GM21737 (cell line): Measurements from ENCODE around the gene OR52H1.
"Not testable (repeated sequence)": the region's sequence is repeated elsewhere in the genome, so short reads cannot be mapped to it uniquely, and the experiment has no call there.

ENCODE experiments used
- ATAC-seq: cut with Tn5 transposase; IDR thresholded peaks from one replicate; pipeline ENCODE4 v1.9.1; 2021; ENCODE audit warnings: mild to moderate bottlenecking, moderate library complexity; ENCODE audit not compliant: unreplicated experiment

OR52H1 gene

DNA sequence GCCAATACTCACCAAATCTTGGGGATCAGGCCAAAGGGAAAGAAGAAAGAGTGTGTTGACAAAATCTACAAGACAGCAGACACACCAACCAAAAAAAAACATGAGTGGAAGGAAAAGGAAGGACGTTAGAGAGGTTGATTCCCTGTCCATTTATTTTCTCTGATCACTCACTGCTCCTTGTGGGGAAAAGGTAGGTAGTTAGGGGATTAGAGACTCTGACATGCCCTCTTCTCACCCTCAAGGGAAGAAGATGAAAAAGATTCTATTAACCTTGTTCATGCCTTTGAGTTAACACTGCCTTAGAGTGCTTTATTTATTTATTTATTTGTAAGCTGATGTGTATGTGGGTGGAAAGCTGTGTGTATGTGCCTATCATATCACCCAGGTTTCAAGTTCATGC, at the start of gene OR52H1:
OR52H1 (minus strand) TSS at position 101 of the 400 bp plus-strand sequence. CDS start 3,035 bp downstream, outside the sequence.
- no peak for ATAC-seq

DNA sequence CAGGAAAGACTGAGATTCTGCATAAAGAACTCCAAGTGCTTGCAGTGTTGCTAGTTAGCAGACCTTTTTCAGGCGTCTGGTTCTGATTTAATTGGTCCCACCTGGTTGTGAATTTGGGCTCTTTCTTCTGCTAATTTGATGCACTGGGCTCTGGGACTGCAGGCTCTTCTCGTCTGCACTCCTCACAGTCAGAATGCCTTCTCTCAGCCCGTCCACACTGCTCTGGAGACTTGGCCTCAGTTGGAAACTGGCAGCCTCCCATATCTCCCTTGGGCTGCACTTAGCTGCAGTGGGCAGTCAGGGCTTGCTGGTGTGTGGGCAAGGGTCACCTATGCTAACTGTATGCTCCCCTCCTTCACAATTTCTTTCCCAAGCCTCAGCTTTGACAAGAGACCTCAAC, 49.6 kb upstream of the OR52H1 start:
- no peak for ATAC-seq

DNA sequence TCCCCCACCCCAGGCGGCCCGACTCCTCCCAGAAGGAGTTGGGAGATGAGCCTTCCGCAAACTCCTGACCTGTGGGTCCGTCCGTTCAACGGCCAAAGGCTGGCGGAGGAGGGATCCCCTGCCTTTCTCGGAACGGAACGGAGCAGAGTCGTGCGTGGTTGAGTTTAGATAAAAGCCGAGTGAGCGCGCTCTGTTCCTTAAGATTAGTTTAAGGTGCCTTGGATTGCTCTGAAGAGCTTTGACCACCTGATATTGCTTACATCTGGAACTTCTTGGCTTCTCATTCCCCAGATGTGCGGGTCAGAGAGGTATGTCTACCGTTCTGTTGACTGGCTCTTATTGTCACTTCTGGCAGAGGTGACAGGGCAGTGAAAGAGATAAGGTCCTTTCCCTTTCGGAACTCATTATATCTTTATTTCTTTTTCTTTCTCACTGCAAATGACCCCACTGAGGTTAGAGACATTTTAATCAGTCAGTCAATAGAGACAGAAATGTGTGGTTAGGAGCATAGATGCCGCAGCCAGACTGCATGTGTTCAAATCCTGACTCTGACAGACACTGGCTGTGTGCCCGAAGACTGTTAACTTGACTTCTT, 48.4 kb upstream of the OR52H1 start, which contains the start of gene TRIM6:
TRIM6 (plus strand) TSS at position 31 of the 595 bp plus-strand sequence; CDS start at position 292, 261 bp downstream.
- no peak for ATAC-seq

DNA sequence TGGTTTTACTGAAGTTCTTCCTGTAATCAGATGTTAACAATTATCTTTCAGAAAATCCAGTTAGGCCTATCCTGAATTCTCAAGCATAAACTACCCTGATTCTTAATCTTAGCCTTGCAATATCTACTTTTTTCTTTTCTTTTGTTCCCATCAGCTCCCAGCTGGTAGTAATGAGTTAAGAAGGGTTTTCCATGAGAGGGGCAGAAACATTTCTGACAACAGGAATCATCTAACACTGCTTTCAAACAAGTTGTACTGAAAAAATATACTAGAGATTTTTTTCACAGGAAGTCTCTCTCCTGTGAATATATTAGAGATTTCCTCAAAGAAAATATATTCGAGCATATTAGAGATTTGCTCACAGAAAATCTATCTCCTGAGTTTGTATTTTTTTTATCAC, 44.8 kb upstream of the OR52H1 start:
- ATAC-seq = no peak

DNA sequence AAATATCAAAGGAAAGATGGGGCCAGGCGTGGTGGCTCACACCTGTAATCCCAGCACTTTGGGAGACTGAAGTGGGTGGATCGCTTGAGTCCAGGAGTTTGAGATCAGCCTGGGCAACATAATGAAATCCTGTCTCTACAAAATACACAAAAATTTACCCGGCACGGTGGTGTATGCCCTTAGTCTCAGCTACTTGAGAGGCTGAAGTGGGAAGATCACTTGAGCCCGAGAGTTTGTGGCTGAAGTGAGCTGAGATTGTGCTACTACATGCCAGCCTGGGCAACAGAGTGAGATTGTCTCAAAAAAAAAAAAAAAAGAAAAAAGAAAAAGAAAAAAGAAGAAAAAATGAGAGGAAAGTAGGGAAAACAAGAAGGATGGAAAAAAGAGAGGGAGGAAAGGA, 44.3 kb upstream of the OR52H1 start:
- no peak for ATAC-seq

DNA sequence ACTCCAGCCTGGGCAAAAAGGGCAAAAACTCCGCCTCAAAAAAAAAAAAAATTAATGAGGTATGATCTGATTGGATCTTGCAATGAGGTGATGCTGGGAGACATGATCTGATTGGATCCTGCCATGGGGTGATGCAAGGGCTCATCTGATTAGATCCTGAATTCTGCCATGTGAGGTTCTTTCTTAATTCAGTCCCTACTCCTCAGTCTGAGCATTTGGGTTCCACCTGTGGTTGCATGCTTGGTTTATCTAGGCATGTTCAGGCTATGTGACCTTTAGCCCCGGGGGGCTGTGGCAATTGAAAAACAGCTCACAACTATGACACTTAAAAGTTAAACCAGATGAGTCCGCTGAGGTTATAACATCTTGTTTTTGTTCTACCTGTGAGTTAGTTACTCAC, 43.3 kb upstream of the OR52H1 start:
- ATAC-seq = no peak

DNA sequence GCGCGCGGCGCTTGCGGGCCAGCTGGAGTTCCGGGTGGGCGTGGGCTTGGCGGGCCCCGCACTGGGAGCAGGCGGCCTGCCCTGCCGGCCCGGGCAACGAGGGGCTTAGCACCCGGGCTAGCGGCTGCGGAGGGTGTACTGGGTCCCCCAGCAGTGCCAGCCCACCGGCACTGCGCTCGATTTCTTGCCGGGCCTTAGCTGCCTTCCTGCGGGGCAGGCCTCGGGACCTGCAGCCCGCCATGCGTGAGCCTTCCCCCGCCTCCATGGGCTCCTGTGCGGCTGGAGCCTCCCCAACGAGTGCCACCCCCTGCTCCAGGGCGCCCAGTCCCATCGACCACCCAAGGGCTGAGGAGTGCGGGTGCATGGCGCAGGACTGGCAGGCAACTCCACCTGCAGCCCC, 41.6 kb upstream of the OR52H1 start:
- ATAC-seq = not testable (repeated sequence)

DNA sequence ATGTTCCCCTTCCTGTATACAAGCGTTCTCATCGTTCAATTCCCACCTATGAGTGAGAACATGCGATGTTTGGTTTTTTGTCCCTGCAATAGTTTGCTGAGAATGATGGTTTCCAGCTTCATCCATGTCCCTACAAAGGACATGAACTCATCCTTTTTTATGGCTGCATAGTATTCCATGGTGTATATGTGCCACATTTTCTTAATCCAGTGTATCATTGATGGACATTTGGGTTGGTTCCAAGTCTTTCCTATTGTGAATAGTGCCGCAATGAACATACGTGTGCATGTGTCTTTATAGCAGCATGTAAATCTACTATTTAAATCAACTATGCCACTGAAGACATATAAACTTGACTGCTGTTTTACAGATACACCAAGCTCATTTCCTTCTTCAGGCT, 36.1 kb upstream of the OR52H1 start:
- ATAC-seq = not testable (repeated sequence)

DNA sequence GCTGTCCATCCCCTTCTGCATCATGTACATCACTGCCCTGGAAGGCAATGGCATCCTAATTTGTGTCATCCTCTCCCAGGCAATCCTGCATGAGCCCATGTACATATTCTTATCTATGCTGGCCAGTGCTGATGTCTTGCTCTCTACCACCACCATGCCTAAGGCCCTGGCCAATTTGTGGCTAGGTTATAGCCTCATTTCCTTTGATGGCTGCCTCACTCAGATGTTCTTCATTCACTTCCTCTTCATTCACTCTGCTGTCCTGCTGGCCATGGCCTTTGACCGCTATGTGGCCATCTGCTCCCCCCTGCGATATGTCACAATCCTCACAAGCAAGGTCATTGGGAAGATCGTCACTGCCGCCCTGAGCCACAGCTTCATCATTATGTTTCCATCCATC, 32.7 kb upstream of the OR52H1 start:
- ATAC-seq = no peak

DNA sequence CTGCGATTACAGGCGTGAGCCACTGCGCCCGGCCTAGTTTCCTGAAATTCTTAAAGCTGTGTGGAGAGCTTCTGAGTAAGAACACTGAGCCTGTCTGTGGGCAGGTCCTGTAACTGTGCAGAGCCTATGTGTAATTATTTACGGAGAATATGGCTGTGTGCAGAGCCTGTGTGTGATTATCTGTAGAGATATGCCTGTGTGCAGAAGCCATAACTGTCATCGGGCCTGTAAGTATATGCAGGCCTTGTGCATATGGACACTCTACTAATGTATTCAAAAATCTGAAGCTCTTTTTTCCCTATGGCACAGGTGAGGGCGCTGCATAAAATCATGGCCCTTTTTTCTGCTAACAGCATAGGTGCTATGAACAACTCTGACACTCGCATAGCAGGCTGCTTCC, 32.2 kb upstream of the OR52H1 start, which contains the start of gene OR52B6:
OR52B6 (plus strand) TSS at position 301 of the 400 bp plus-strand sequence; CDS start at position 301, 0 bp downstream.
- ATAC-seq = no peak

DNA sequence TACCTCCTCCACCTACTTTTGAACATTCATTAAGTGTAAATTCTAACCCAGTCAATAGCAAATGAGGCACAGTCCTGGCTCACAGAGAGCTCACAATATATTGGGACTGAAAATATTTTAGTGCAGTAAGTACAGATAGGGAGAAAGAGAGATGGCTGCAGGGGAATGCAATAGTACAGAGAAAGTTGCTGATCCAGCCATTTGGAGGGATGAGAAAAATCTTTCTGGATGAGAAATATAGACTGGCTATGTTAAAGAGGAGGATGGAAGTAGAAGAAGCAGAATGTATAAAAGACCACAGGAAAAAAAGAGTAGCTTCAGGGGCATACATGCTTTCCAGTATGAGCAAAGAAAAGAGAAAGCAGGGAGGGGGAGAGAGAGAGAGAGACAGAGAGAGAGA, 28.8 kb upstream of the OR52H1 start:
- no peak for ATAC-seq

DNA sequence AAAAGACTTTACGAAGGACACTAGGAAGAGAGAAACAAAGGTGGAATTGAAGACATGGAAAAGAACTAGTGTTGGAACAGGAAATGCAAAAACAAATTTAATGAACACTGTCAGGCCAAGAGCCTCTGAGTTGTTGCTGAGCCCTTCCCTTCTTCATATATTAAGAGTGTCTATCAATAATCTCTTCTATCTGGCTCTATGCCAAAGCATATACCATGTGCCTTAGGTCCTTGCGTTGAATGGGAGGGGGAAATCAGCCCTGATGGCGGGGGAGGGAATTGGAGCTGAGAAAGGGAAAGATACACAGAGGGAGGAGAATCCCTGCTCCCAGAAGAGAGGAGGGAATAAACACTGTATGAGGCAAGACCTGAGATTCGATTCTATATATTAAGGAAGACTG, 26.8 kb upstream of the OR52H1 start:
- ATAC-seq = no peak

DNA sequence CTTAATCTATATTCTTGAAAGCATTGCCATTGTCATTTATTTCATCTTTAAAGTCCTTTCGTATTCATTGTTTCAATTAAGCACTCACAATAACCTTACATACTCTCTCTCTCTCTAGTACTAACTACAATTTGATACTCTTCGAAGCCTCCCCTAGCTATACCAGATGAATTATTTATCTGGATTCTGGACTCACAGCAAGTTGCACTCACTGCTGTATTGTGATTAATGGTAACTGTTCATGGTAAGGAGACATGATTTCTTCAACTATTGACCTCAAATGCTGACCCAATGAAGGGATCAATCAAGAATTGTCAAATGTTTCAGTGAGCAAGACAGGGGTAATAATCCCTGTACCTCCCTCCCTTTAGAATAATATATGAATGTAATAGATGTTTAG, 26.3 kb upstream of the OR52H1 start:
- ATAC-seq = no peak

DNA sequence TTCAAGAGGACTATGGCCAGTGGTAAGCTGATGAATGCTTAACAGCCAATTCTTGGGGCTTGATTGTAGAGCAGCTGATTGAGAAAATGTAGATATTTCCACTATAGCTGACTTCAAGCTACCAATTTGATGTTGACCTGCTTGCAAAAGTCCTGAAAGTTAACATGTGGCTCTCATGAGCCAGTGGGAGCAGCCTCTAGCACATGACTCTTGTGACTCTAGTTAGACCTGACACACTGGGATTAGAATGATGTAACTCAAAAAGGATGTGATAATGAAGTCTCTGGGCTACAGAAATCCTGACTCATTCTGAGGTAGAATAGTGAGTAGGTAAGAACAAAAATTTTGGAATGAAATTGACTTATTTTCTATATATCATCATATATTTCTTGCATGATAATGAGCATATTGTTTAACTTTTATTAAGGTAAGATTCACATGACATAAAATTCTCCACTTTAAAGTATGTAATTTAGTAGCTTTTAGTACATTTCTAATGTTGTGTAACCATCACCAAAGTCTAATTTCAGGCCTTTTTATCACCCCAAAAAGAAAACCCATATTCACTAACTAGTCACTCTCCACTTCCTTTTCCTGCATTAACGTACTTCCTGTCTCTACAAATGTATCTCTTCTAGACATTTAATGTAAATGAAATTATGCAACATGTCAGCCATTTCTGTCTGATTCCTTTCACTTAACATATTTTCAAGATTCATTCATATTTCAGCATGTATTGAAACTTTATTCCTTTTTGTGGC, 16.1 kb upstream of the OR52H1 start:
- ATAC-seq = no peak

DNA sequence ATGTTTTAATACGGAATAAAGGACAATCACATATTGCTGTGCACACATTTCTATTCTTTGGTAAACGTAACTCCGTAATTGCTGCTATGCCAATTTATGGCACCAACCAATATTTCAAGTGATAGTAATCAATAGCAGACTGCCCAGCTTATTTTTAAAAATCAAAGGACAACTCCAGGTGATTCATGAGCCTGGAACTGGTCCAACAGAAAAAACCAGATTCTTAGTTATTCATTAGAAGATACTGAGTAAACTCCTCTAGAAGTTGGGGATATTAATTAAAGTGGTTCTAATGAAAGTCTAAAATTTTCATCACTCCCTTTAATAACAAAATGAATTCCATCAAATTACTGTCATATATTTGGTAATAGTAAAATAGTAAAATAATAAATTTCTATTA, 9.4 kb upstream of the OR52H1 start:
- no peak for ATAC-seq

DNA sequence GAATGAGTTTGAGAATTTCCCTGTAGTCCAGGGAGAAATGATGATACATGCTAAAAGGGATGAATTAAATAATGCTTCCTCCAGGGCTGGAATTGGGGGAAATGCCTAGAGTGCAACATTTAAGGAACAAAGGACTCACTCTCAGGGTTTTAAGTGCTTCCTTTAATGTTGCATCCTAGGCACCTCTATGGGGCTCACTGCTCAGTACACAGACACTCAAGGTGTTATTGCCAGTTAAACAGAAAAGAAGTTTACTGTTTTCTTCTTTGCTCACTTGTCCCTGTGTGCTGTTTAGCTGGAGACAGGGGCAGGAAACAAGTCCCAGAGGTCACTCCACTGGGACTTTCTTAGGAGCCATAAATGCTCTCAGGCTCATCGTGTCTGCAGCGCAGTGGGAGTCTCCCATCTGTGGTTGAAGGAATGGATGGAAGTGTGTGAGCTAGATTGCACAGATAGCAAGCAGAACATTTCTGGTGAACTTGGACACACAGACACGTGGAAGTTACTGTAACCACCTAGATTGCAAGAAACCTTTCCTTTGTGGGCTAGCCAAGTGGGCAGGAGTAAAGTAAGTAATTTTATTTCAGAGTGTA, 8.4 kb upstream of the OR52H1 start:
- ATAC-seq = no peak

DNA sequence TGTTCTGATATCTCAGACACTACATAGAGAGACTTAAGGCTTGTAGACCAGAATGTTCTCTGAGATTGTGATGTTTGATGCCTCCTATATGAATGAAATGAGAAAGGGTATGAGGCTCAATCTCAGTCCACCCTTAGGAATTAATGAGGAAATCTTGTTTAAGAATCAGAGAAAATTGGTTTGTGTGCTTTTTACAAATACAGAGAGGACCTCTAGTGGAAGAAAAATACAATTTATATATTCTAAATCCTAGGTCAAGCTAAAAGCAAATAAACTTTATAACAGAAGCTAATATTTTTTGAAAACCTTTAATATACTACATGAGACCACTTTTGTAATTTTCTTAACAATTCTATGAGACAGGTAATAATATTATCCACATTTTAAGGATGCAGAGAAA, 5.0 kb upstream of the OR52H1 start:
- ATAC-seq = no peak

DNA sequence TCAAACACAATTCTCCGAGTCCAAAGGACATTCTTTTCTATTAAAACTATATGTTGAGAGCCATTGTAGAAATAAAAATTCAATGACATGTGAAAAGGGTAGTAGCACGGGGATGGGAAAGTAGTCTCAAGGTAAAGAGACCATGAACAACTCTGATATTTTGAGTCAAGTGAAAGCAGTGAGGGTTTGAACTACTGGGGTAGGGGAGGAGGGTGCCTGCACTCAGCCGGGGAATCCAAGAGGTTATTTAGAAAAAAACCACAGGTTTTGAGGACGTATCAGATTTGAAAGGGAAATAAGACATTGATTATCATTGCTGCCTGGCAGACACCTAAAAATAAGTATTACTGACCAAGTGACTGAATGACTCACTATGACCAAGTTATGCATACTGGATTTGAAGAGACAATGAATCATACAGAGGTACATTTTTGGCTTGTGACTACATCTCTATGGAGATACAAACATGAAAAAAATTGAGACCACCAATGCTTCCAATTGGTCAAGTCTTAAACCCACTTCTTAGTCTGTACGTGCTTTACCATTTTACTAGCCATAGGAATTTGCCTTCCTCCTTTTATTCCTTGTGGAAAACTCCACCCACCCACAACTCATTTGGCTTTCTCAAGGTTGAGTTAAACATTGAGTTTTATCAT, 2.2 kb upstream of the OR52H1 start:
- peak; percentile 46 for ATAC-seq

DNA sequence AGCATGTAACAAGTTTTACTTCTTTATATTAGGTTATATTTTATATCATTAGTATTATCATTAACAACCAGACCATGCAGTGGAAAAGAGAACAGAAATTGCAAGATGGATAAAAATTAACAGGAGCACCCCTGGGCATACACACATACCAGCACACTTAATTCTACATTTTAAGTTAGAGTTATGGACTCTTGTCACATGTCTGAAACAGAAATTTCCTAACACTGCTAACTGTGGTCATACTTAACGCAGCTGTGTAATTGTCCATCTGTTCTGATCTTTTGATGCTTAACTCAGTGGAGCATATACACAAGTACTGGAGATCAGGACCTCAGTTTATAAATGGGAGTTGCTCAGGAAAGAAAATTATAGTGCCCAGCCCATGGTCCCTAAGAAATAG, 358 bp downstream of the OR52H1 start:
- peak; percentile 51 for ATAC-seq

DNA sequence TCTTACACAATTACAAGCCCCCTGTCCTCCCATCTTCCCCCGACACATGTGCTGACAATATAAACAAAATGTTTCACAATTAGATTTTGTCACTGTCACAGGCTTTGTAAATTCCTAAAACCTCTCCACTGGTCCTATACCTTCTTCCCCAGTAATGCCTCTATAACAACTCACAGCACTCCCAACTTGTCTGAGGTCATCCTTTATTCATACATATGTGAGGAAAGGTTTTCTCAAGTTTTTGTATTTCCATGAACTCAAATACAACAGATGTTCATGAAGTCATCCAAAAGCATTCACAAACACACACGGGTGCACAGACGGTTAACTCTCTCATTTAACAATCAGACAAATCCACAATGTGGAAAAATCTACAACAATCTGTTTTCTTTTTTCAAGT, 1.9 kb downstream of the OR52H1 start:
- ATAC-seq = no peak

DNA sequence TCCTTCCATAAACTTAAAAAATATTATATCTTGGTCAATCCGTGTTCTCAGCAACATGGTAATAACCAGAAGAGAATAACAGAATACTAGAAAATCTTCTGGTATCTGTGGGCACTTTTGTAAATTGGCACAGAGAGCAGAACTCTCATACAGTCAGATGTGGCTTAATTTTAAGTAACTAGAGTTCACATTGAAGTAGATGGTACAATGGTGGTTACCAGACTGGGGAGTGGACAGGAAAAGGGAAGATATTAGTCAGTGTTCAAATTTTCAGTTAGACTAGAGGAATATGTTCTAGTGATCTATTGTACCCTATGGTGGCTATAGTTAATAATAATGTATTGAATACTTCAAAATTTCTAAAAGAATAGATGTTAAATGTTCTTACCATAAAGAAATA, 6.9 kb downstream of the OR52H1 start:
- no peak for ATAC-seq

DNA sequence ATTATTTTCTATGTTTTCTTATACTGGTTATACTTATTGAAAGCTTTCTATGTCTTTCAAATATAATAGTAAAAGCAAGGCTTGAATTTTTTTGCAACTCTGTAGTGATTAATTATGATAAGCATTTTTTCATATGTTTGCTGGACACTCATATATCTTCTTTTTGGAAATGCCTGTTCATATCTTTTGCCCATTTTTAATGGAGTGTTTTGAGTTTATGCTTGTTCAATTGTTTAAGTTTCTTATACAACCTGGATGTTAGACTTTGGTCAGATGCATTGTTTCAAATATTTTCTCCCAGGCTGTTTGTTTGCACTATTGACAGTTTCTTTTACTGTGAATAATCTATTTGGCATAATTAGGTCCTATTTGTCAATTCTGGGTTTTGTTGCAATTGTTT, 11.9 kb downstream of the OR52H1 start:
- ATAC-seq = no peak
